ENCODE measurements around the gene GFAP.

Gene GFAP

GRCh38 chr17:44913676-44914075 lies 1.6 kb downstream of the GFAP start:
- no peak for DNase-seq

DNA sequence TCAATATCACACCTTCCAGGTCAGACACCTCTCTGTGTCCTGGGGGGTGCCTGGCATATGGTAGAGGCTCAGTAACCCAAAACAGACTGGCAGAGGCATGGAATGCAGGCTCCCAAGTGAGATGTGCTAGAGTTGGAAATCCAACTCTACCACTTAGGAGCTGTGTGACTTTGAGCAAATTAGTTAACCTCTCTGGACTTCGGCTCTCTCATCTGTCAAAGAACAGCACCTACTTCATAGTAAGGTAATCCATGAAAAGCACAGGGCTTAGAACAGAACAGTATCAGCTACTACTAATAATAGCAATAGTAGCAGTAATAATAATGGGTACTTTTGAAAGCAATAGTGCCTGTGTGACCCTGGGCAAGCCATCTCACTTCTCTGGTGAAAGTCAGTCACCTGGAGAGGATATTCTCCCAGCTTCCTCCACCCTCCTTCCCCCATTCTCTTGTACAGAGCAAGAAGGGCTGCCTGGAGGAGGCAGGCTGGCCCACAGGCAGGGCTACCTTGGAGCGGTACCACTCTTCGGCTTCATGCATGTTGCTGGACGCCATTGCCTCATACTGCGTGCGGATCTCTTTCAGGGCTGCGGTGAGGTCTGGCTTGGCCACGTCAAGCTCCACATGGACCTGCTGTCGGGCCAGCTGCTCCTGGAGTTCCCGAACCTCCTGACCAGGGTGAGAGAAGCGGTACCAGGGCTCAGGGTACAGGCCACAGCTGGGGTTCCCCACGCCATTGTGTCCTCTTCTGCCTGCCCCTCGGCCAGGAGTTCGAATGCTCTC lies 2.3 kb downstream of the GFAP start:
- no peak for DNase-seq

- peak; percentile 83 for DNase-seq
Measured at GRCh38 chr17:44911133-44912001, 3.9 kb downstream of the GFAP start.

- no peak for DNase-seq
Measured at GRCh38 chr17:44910231-44911106, 4.8 kb downstream of the GFAP start.

GRCh38 chr17:44909681-44910144 lies 5.6 kb downstream of the GFAP start:
- no peak for DNase-seq

GRCh38 chr17:44908761-44909326 lies 6.5 kb downstream of the GFAP start:
- DNase-seq = no peak

GRCh38 chr17:44907729-44908470 lies 7.4 kb downstream of the GFAP start:
- DNase-seq = no peak

- DNase-seq = no peak
Measured at GRCh38 chr17:44906763-44907728, 8.3 kb downstream of the GFAP start.

GRCh38 chr17:44906010-44906646 lies 9.2 kb downstream of the GFAP start:
- no peak for DNase-seq

GRCh38 chr17:44905006-44906000 lies 10.0 kb downstream of the GFAP start:
- no peak for DNase-seq

DNA sequence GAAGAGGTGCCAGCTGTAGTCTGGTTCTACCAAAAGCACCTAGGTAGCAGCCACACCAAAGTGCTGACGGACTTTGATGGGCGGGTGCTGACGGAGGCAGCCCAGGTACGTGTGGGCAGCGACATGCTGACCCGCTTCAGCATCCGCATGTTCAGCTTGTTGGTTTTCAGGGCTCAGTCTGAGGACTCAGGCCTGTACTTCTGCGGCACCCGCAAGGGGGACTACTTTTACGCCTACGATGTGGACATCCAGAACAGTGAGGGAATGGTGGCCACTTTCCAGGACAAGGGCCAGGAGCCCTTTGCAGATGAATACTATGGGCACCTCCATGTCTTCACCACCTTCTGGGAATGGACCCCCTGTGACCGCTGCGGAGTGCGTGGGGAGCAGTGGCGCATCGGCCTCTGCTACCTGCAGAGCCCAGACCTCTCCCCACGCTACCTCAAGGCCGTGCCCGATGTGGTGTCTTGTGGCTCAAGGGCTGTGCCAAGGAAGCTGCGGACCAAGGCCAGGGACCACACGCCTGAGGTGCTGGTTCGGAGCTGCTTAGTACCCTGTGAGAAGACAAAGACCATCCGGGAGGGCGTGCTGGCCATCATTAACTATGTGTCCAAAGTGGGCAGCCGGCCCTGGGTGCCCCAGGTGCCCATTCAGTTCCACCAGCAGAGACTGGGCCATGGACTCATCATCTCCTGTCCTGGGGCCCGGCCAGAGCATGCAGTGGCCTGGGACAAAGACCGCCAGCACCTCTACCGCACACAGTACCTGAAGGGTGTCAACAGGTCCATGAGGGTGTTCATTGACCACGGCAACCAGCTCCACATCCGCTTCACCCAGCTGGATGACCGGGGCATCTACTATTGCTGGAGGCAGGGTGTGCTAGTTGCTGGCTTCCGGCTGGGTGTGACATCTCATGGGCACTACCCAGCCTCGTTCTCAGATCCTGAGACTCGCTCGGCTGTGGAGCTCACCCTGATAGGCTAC lies 11.0 kb downstream of the GFAP start:
- DNase-seq = no peak

DNA sequence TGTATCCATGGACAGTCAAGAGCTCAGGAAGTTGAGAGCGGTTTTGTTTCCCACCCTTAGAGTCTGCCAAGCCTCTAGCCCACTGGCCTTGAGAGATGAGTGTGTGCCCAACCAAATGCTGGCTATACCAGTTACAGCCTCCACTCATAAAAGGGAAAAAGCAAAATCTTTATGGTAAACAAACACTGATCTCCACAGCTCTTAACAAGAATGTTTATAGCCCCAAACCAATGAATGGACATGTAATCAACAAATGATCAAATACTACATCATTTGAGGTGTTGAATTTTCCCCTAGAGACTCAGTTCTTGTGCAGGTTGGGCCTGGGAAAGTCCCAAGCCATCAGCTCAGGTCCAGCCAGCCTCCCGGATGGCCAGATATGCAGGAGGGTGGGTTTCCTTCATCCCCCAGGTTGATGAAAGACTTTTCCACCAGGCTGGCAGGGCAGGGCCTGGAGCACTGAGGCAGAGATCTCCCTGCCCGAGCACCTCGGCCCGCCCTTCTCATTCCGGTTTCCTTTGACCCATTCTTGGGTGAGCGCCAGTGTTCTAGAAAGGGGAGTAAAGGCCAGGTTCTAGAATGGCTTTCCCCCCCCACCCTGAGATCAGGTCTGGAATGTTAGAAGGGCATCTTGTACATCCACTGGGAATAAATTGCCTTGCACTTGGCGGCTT lies 12.2 kb downstream of the GFAP start:
- no peak for DNase-seq

DNA sequence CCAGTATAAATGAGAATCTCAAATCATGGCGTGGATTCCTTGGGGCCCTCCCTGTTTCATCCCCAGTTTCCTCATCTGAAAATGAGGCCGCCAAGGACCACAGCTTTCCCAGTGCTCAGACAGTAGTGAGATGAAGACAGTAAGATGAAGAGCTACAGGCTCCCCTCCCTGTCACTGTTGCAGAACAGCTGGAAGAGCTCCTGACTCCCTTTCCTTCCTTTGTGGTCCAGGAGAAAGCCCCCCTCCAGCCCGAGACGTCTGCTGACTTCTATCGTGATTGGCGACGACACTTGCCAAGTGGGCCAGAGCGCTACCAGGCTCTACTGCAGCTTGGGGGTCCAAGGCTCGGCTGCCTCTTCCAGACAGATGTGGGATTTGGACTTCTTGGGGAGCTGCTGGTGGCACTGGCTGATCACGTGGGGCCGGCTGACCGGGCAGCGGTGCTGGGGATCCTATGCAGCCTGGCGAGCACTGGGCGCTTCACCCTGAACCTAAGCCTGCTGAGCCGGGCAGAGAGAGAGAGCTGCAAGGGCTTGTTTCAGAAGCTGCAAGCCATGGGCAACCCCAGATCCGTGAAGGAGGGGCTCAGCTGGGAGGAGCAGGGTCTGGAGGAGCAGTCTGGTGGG lies 13.1 kb downstream of the GFAP start:
- no peak for DNase-seq

GRCh38 chr17:44901411-44901921 lies 13.8 kb downstream of the GFAP start:
- DNase-seq = no peak

DNA sequence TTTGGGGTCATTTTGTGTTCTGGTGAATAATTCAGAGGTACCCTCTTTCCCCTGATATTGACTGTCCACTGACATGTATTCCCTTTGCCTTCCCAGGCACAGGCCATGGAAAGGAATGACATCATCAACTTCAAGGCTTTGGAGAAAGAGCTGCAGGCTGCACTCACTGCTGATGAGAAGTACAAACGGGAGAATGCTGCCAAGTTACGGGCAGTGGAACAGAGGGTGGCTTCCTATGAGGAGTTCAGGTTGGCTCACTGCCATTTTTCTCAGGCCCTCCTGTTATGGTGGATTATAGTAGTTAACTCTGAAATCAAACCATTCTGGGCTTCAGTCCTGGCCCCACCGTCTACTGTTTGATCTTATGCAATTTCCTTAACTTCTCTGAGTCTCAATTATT lies 14.4 kb downstream of the GFAP start:
- peak; percentile 60 for DNase-seq
